CD1c-positive myeloid dendritic cell (primary cell): ENCODE data around the gene DENND5A.

Source experiments
- DNase-seq: peaks from one replicate; pipeline ENCODE4 v3.0.0-alpha.2; 2016; ENCODE audit errors: extremely low spot score

The DENND5A gene

DNA sequence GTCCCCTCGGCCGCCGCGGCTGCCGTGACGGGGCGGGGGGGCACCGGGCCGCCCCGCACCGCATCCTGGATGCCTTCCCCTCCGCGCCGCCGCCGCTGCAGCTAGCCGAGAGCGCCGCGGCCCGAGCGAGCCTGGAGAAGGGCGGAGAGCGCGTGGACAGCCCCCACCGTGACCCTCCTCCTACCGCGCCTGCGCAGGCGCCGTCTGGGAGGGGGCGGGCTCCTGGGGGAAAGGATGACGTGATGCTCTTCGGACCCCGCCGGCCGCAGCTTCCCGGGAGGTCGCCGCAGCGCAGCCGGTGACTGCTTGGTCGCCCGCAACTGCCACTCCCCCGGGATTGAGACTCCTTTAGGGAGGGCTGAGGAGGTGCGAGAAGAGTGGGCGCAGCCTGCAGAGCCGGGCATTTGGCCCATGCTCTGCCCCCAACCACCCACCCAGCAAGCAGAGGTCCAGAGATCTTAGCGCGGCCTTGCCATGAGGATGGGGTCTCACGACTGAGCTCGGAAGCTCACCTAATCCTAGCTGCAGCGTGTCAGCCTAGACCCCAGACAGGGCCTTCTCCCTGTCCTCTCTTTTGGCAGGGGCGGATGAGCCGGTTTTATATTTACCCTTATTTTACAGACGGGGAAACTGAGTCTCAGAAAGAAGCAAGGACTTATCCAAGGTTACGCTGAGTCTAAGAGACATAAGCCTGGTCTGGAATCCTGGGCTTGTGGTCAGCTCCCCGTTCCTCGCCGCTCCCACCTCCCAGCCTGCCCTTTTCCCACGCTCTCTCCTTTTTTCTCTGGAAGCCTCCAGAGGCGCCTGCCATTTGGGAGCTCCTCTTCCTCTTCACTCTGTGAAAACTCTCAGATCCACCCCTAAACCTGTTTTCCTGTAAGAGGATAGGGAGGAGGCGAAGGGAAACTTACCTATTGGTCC is at the start of gene DENND5A:
TSS of gene DENND5A (minus strand) at position 140 of the 921 bp plus-strand sequence. CDS start 281 bp downstream, outside the sequence.
- peak; percentile 89 for DNase-seq

DNA sequence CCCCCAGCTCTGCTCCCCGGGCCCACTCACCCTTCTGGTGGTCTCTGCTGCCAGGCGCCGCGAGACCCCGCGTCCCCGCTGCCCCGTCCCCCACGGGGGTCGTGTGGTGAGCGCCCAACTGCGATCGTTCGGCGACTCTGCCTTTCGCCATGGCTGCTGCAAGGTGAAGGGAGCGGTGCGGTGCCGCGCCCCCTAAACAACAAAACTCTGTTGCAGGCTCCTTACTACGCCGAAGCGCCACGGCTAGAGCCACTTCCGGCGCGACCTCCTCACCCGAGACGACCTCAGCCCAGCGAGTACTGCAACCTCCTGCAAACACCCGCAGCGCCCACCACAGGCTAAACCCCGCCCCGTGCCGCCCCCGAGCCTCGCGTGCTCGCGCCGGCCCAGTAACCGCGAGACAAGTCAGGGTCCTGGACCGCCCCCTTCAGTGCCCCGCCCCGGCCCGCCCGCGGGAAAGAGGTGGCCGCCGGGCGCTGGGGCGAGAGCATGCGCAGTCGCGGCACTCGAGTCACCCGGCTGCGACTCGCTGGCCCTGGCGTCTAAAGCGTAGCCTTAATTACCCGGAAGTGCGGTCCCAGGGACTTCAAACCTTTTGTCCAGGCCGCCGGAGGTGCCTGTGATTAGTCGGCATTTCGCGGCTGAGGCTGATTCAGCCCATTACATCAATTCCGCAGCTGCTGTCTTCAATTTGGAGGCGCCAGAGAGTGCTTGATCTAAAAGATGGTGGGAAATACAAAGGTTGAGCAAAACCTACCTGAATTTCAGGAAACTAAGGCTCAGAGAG is 49.3 kb upstream of the DENND5A start, which contains the start of gene TMEM41B:
TSS of gene TMEM41B (minus strand) at position 303 of the 787 bp plus-strand sequence. CDS start at position 151, 152 bp downstream.
- peak; percentile 99 for DNase-seq

DNA sequence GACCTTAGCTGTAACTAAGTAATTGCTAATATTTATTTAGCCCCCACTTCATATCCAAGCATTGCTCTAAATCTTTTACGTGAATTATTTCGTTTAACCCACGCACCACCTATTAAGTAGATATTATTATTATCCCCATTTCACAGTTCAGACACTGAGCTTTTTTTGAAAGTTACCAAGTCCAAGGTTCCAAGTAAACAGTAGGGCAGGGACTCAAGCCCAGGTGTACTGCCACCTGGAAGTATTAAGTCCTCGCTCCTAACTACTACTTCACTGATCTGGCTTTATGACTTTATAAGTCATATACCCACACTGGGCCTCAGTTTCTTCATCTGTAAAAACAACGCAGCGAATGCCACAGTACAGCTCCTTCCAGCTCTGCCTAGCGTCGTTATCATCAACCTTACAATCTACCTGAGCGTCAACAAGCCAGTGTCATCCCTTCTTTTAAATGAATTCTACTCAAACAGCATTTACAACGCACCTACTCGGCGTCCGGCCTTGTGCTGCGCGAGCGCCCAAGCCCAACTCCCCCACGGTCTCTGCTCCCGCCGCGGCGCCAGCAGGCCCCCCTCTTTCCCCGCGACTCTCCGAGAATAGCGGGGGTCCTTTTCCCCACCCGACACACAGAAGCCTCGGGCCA is 48.6 kb upstream of the DENND5A start:
- DNase-seq, result peak; percentile 17

DNA sequence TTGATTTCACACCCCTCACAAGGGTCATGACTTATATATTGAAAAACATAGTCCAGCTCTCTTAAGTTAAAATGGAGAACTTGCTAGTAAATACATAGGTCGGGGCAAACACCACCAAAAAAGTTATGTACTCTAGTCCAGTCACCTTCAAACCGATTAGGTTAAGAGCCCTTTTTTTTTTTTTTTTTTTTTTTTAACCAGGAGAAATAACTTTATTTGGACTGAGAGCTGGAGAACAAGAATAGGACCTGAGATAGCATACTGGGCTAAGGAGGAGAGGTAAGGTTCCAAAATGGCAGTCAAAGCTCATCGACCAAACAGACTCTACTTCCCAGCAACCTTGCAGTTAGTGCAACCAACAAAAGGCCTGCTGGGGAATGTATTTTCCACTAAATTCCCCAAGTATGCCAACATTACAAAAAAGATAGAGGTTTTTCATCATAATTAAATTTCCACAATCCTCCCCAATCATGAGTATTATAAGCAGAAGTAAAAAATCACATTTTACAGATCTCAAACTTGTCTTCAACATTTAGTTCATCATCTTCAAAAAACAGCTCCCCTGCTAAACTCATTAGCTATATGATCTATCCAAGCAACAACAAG is 45.4 kb upstream of the DENND5A start:
- no peak for DNase-seq

DNA sequence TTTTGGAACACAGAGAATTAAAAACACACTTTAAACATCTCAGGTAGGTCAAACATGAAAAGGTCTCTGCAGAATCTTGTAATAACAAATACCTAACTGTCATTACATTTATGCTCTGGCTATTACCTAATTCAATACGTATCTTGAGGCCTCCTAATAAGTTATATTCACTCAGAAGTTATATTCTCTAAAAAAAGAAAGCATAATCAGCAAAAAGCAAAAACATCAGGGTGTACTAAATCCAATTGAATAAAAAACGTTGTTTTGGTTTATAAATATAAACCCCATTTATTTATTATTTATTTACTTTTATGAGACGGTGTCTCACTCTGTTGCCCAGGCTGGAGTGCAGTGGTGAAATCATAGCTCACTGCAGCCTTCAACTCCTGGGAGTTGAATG is 39.0 kb upstream of the DENND5A start:
- DNase-seq, result no peak

DNA sequence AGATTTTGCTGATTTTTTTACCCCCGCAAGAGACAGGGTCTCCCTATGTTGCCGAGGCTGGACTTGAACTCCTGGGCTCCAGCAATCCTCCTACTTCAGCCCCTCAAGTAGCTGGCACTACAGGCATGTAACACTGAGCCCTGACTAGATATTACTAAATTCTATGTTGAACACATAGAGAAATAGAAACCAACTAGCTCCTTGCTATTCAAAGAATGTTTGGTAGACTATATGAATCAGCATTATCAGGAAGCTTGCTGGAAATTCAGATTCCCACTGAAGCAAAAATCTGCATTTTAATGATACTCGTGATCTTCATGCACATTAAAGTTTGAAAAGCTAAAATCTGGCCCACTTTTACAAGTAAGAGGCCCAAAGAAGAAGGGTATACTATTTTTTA is 37.3 kb upstream of the DENND5A start:
- no peak for DNase-seq

DNA sequence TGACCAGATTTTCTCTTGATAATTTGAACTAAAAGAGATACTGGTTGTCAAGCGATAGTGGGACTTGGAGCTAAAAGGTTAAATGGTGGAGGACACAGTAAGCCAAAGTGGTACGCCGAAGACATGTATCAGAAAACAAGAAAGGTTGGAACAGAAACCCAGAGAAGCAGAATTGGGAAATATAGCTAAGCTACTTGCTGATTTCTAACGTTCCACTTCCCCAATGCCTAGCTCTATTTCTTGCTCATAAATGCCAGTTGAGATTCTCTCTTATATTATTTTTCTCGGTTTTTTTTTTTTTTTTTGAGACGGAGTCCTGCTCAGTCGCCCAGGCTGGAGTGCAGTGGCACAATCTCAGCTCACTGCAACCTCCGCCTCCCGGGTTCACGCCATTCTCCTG is 36.6 kb upstream of the DENND5A start:
- DNase-seq, result peak; percentile 58

DNA sequence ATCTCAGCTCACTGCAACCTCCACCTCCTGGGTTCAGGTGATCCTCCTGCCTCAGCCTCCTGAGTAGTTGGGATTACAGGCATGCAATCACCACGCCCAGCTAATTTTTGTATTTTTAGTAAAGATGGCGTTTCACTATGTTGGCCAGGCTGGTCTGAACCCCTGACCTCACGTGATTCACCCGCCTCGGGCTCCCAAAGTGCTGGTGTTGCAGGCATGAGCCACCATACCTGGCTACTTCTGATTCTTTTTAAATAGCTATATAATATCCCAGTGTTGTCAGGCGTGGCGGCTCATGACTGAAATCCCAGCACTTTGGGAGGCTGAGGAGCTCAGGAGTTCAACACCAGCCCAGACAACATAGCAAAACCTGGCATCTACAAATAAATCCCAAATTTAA is 28.5 kb upstream of the DENND5A start:
- no peak for DNase-seq

DNA sequence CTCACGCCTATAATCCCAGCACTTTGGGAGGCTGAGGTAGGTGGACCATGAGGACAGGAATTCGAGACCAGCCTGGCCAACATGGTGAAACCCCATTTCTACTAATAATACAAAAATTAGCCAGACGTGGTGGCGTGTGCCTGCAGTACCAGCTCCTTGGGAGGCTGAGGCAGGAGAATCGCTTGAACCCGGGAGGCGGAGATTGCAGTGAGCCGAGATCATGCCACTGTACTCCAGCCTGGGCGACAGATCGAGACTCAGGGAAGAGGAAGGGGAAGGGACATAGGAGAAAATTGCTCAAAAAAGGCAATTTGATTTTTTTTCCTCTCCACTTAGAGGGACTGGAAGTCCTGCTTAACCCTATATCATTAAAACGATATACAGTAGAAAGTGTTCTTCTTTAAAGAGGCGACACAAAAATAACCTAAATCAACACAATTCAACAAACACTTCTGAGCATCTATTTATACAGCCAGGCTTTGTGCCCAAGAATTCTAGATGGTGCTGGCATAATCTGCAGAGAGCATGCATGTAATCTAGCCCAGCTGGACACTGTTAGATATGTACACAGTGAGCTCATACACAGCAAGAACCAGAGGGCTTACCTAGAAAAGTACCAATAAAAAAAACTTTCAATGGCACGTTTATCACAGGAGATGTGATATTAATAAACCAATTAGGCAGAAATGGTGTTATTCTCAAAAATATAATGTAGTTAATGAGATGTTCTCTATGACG is 20.9 kb upstream of the DENND5A start:
- no peak for DNase-seq

DNA sequence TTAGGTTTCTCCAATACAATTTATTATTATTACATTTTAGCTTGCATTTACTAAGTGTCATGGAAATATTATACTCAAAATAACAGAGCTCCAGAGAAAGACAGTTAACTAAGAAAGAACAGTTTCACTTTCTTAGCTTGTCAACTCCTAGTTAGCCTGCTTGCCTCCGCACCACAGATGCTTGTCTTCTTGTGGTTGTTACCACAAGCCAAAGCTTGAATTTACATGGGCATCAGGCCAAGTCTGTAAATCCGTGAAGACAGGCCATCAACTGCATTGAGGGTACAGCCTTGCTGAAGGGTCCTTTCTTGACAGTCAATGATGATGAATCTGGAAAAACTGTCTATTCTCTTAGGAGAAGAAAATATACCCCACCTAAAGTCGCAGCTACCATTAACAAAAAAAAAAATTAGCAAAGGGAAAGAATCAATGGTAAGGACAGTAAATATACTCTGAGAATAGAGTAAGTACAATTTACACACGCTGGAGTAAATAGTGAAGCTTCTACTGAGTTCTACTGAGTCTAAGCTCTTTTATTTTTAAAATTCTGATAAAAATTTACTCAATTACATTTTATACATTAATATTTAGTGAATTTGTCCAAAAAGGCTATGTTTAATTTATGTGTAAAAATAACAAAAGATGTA is 15.6 kb upstream of the DENND5A start:
- DNase-seq, result peak; percentile 31

DNA sequence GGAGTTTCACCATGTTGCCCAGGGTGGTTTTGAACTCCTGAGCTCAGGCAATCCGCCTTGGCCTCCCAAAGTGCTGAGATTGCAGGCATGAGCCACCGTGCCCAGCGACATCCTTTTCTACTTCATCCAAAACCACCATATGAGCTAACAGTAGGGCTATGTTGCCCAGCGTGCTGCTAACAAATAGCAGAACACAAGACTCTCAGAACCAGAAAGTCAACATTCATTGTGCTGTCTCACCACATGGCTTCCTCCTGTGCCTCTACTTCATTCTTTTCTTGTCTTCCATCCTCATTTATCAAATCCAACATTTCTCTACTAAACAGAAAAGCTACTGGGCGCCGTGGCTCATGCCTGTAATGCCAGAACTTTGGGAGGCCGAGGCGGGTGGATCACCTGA is 12.0 kb upstream of the DENND5A start:
- DNase-seq, result no peak

DNA sequence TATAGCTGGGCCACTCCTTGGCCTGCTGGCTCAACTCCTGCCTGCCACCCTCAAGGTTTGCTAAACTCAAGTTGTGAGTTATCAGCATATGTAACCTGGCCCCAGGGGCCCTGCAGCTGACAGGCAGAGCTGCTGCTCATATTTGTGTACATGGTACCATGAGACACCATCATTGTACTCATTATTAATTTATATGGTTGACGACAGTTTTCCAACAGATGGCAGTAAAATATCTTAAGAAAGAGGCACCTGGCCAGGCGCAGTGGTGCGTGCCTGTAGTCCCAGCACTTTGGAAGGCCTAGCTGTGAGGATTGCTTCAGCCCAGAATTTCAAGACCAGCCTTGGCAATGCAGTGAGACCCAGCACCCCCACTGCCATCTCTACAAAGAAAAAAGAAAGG is 11.4 kb upstream of the DENND5A start:
- DNase-seq, result no peak

DNA sequence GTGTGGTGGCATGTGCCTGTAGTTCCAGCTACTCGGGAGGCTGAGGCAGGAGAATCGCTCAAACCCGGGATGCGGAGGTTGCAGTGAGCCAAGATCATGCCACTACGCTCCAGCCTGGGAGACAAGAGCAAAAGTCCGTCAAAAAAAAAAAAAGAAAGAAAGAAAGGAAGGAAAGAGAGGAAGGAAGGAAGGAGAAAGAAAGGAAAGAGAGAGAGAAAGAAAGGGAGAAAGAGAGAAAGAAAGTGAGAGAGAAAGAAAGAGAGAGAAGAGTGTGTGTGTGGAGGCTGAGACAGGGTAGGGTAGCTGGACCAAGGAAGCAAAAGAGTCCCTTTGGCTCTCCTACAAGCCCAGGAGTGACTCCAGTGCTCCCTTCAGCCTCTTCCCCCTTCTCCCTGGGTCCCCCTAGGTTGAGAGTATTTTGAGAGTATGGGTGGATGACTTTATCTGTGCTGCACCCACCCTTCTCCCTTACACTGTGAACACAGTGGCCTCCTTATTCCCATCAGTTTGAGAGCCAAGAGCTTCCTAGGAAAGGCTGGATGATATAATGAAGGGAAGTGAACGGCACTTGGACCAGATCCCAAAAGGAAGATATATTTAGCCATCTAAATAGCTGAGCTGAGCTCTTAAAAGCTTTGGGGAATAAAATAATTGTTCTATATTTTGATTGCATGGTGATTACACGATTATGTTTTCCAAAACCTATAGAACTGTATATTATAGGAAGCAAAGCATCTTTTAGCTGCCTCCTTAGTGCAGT is 9.5 kb upstream of the DENND5A start:
- no peak for DNase-seq

DNA sequence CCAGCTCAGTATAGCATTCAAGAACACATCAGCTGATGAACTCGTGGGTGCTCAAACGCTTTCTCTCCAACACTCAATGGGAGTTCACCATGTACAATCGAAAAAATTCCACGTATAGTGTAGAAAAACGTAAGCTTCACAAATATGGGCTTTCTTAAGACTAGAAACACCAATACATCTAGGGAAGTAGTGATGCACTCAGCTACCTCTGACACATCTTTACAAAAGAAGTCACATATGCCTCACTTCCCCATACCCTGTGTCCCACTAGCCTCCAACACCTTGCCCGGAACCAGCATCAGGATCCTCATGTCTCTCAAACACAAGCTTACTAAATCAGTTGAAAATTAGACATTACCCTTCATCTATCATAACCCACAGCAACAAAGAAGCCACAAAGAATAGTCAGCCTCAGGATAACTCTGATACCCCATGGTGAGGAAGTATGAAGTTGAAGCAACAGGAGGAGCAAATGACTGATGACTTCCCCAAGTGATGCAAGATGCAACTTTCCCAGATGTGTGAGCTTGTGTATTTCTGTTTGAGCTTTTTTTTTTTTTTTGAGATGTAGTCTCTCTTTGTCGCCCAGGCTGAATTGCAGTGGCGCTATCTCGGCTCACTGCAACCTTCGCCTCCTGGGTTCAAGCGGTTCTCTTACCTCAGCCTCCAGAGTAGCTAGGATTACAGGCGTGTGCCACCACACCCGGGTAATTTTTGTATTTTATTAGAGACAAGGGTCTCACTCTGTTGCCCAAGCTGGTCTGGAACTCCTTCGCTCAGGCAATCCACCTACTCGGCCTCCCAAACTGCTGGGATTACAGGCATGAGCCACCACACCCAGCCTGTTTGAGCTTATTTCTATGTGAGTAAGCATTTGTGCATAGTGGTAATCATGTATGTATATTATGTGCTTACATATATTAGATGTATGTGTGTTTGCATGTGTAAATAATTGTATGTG is 8.5 kb upstream of the DENND5A start:
- peak; percentile 94 for DNase-seq

DNA sequence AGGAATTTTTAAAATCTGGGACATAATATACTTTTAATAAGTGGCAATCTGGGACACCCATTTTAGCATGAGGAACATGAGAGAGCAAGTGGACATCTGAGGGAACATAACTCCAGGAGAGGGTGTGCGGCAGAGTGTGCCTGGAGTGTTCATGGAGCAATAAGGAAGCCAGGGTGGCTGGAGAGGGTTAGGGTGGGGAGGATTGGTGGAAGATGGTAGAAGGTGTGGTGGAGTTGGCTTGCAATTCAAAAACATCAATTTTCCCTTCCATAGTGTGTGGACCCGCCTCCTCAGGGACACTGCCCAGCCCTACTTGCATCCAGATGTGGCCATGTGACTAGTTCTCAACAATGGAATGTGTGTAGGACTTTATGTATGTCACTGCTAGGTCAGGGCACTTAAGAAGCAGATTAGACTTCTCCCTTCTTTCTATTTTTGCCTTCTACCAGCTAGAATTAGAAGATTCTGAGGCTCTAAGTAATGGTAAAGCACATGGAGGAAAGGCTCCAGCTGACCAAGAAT is 4.4 kb upstream of the DENND5A start:
- no peak for DNase-seq

DNA sequence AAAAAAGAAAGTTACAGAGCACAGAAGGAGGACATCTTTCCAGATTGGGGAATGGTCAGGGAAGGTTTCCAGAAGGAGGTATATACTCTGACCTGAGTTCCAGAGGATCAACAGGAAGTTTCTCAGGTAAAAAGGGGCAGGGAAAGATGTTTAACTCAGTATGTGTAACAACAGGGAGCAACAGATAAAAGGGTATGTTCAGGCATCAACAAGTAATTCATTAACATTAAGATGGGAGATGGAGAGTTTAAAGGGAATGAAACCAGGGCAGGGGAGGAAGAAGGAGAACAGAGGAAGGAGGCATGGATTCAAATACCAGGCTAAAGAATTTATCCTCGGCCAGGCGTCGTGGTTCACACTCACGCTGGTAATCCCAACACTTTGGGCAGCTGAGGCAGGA is 2.5 kb upstream of the DENND5A start:
- DNase-seq, result no peak

DNA sequence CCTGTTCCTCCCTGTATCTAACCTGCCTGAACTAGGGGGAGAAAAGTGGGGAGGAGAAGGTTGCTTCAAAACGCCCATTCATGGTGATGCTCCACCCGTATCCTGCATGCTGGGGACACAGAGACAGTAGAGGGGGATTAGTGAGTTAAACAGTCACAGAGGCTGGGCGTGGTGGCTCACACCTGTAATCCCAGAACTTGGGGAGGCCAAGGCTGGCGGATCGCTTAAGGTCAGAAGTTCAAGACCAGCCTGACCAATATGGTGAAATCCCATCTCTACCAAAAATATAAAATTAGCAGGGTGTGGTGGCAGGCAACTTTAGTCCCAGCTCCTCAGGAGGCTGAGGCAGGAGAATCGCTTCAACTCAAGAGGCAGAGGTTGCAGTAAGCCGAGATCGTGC is 1.8 kb upstream of the DENND5A start:
- no peak for DNase-seq

DNA sequence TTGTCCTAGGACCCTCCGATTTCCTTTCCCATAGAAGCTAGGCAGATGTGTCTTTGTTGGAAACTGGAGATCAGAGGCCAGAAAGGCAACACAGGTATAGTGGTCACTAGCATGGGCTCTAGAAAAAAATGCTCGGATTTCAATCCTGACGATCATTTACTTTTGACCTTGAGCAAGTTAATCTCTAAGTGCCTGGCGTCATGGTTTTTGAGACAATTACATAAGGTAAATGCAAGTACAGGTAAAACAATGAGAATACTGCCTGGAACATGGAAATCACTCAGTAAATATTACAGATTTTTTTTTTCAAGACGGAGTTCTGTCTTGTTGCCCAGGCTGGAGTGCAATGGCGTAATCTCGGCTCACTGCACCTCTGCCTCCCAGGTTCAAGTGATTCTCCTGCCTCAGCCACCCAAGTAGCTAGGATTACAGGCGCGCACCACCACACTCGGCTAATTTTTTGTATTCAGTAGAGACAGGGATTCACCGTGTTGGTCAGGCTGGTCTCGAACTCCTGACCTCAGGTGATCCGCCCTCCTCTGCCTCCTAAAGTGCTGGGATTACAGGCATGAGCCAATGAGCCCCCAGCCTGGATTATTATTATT is 1.1 kb upstream of the DENND5A start:
- no peak for DNase-seq
